22Rv1 (cell line): ENCODE results near the gene APIP.

Experiments
- CTCF ChIP-seq: fragments of 450-650 bp; IDR thresholded peaks from 2 replicates; pipeline ENCODE4 v1.5.1; 2017; ENCODE audit warnings: mild to moderate bottlenecking
- ZFX ChIP-seq: fragments of 450-650 bp; IDR thresholded peaks from 2 replicates; pipeline ENCODE4 v1.6.1; 2017; ENCODE audit warnings: antibody characterized with exemption, borderline replicate concordance

GRCh38 chr11:34921156-34921555 lies 5.0 kb upstream of the APIP start:
- TF ChIP-seq CTCF (no peak), ZFX (no peak)
